Testis (tissue), 3 donors: Measurements from ENCODE around the gene SCN11A. TPM values are rescaled to one million over a fixed set of nuclear protein-coding genes. Genes with fewer than 3 reads are reported as not detected.

ENCODE experiments used
- DNase-seq: peaks from one replicate; pipeline ENCODE4 v3.0.0-alpha.2; 2019
- H3K27ac ChIP-seq, 2 donors: fragments of 200-600 bp; sonication (generic); one replicate each; pipeline ENCODE4 v1.5.1; 2019
- H3K27me3 ChIP-seq: fragments of 200-600 bp; sonication (generic); one replicate; pipeline ENCODE4 v1.5.1; 2019
- H3K36me3 ChIP-seq: fragments of 200-600 bp; sonication (generic); one replicate; pipeline ENCODE4 v1.5.1; 2017; ENCODE audit warnings: low read depth; ENCODE audit errors: missing control alignments
- H3K4me1 ChIP-seq: fragments of 200-600 bp; sonication (generic); one replicate; pipeline ENCODE4 v1.5.1; 2019
- H3K4me3 ChIP-seq, 2 donors: fragments of 200-600 bp; sonication (generic); one replicate each; pipeline ENCODE4 v1.5.1; 2017 to 2019
- H3K9me3 ChIP-seq: fragments of 200-600 bp; sonication (generic); one replicate; pipeline ENCODE4 v1.5.1; 2017
- POLR2A ChIP-seq: fragments of 450-650 bp; IDR thresholded peaks from one replicate; pipeline ENCODE4 v1.6.1; 2017; ENCODE audit warnings: antibody characterized with exemption, mild to moderate bottlenecking, moderate library complexity
- WGBS, 2 donors: methylation state at CpG; one replicate each; pipeline ENCODE4 v1.1.5; 2018; 5-methylcytosine and 5-hydroxymethylcytosine counted together
- intact Hi-C: fragments of 100-400 bp; cut with DNase I; formaldehyde crosslinking; loops from one replicate; pipeline ENCODE4 v1.15.1; 2023; ENCODE audit warnings: low total_unique reads
- polyA plus RNA-seq: library from polyadenylated mRNA; stranded (reverse); fragments of 350-450 nt; fragmentation: Illumina TruSeq; extraction: RNeasy Lipid Tissue Mini Kit (QIAGEN cat#74804); gene quantifications from one replicate; pipeline ENCODE4 v1.2.3, GENCODE V29; 2014; ENCODE audit warnings: low read depth, low replicate concordance; ENCODE audit not compliant: insufficient read depth
- small RNA-seq, 2 donors: library from RNA; depleted of rRNA; stranded (forward); fragments of <200 nt; gene quantifications; one replicate each; pipeline ENCODE3, GENCODE V24; 2016
- total RNA-seq, 2 donors: library from RNA; depleted of rRNA; stranded (reverse); fragments of >200 nt; gene quantifications; one replicate each; pipeline ENCODE4 v1.2.3, GENCODE V29; 2016
- TF ChIP-seq, protein P1 (sequence below), 3 experiments: fragments of 450-650 bp in 2 of 3; fragments of 200-600 bp in 1 of 3; sonication (generic) in 1 of 3; IDR thresholded peaks; one replicate each; pipeline ENCODE4 v1.5.1; 2016 to 2019; ENCODE audit warnings: antibody characterized with exemption in 3 of 3, mild to moderate bottlenecking in 2 of 3, moderate library complexity in 1 of 3

SCN11A gene
- total and polyA plus RNA-seq, 3 donors from 2014 or later, result 1.8 to 3.5 (median 3.0) TPM

DNA sequence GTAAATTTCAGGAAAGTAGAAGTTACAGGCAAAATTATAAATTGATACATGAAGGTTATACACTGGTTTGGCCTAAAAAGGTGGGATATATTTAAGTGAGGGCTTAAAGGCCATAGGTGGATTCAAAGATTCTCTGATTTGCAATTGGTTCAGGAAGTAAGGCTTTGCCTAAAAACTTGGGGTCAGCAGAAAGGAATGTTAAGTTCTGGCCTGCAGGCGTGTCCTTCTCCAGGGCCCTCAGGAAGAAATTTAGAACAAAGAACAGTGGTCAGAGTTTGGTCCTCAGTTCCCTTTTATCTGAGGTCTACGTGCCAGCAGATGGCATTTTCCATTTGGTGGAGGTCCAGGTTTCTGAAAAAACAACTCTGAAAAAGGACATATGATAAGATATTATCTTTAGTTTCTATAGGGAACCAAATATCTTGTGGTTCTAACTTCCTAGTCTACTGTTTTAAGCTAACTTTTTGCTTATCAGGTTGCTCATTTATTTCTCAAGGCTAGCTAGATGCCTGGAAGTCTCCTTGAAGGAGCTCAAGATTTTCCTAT lies 40.5 kb downstream of the SCN11A start:
- 62 to 65% methylated on average over 2 of the region's 2 CpGs for WGBS, 2 donors
- TF ChIP-seq, protein P1, sequence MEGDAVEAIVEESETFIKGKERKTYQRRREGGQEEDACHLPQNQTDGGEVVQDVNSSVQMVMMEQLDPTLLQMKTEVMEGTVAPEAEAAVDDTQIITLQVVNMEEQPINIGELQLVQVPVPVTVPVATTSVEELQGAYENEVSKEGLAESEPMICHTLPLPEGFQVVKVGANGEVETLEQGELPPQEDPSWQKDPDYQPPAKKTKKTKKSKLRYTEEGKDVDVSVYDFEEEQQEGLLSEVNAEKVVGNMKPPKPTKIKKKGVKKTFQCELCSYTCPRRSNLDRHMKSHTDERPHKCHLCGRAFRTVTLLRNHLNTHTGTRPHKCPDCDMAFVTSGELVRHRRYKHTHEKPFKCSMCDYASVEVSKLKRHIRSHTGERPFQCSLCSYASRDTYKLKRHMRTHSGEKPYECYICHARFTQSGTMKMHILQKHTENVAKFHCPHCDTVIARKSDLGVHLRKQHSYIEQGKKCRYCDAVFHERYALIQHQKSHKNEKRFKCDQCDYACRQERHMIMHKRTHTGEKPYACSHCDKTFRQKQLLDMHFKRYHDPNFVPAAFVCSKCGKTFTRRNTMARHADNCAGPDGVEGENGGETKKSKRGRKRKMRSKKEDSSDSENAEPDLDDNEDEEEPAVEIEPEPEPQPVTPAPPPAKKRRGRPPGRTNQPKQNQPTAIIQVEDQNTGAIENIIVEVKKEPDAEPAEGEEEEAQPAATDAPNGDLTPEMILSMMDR (IDR thresholded peaks at IDR 0.05), result no peak
- no peak for TF ChIP-seq POLR2A

DNA sequence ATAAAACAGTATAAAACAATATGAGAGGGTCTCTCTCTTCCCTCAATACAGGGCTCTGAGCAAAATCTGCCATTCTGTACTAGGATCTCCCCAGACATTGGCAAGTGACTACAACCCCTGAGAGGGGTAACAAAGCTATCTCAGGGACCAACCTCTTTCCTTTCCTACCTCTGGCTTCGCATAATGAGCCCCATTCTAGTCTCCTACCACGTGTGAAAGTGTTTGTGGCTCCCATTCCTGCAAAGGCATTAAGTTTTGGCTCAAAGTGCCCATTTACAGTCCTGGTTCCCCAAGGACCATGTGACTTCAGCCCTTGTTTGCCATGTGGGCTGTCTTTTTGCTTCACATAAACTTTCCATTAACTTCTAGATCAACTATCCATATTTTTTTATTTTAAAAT lies 46.4 kb downstream of the SCN11A start:
- no peaks in the 10 kb centered on the region for H3K27me3 ChIP-seq
- DNase-seq, result no peak
- H3K4me3 ChIP-seq, result no peak overlapping the region
- no peak overlapping the region for H3K27ac ChIP-seq
- no peaks in the 10 kb centered on the region for H3K9me3 ChIP-seq
- no peaks in the 10 kb centered on the region for H3K4me1 ChIP-seq
- intact Hi-C loops, result no loop called here
- no peak for TF ChIP-seq POLR2A
- WGBS, 2 donors, result 45 to 54% methylated on average over 2 of the region's 2 CpGs
- no peaks in the 10 kb centered on the region for H3K36me3 ChIP-seq

More for the DNA sequence above, 40.5 kb downstream of the SCN11A start:
- Histone ChIP-seq H3K27me3 (no peaks in the 10 kb centered on the region), H3K36me3 (no peaks in the 10 kb centered on the region), H3K4me1 (no peaks in the 10 kb centered on the region), H3K4me3 (no peak overlapping the region), H3K27ac (no peak overlapping the region), H3K9me3 (no peaks in the 10 kb centered on the region)
- DNase-seq, result no peak
- intact Hi-C loops, result no loop called here

Small RNA genes within 50 kb of the gene (small RNA-seq; reads per million reads assigned to genes)
- gene RNU6-1227P, result 0 reads per million in 2 donors

Other genes with a start within 250 kb of the SCN11A start
- gene SCN10A, start 235.7 kb downstream of the SCN11A start, total RNA-seq, result under 1 TPM; 0.19 to 0.24 TPM
- gene SCN10A, start 235.7 kb downstream of the SCN11A start, polyA plus RNA-seq, result 0.53 TPM
- gene WDR48, start 72 bp upstream of the SCN11A start, total RNA-seq, result 10 to 100 TPM; 67.8 to 74.1 TPM
- gene WDR48, start 72 bp upstream of the SCN11A start, polyA plus RNA-seq, result 130 TPM
- 10 to 100 TPM; 75.3 to 92.1 TPM for gene GORASP1, start 55.7 kb upstream of the SCN11A start, total RNA-seq
- gene GORASP1, start 55.7 kb upstream of the SCN11A start, polyA plus RNA-seq, result 69.5 TPM
- gene TTC21A, start 55.7 kb upstream of the SCN11A start, total RNA-seq, result 100 to 1,000 TPM in 1 of 2 donors, 10 to 100 TPM in 1; 74.3 to 101 TPM
- 266 TPM for gene TTC21A, start 55.7 kb upstream of the SCN11A start, polyA plus RNA-seq
- 10 to 100 TPM; 27.0 to 30.4 TPM for gene CSRNP1, start 101.6 kb upstream of the SCN11A start, total RNA-seq
- 20.4 TPM for gene CSRNP1, start 101.6 kb upstream of the SCN11A start, polyA plus RNA-seq
- gene XIRP1, start 140.7 kb upstream of the SCN11A start, total RNA-seq, result under 1 TPM; 0.24 to 0.37 TPM
- gene XIRP1, start 140.7 kb upstream of the SCN11A start, polyA plus RNA-seq, result 2.8 TPM
- 1 to 10 TPM; 1.4 to 2.0 TPM for gene CX3CR1, start 228.1 kb upstream of the SCN11A start, total RNA-seq
- 3.5 TPM for gene CX3CR1, start 228.1 kb upstream of the SCN11A start, polyA plus RNA-seq